K562 (cell line): ENCODE results near the gene FBXO10. TPM values are rescaled to one million over a fixed set of nuclear protein-coding genes. Genes with fewer than 3 reads are reported as not detected.

Experiments
- E2F3 ChIP-seq: fragments of 250-450 bp; sonication (Bioruptor Pico); IDR thresholded peaks from 2 replicates; pipeline ENCODE4 v1.4.0; 2020; ENCODE audit warnings: mild to moderate bottlenecking
- GATAD2A ChIP-seq: fragments of 450-650 bp; IDR thresholded peaks from 2 replicates; pipeline ENCODE4 v1.6.1; 2017
- MGA ChIP-seq: fragments of 450-650 bp; IDR thresholded peaks from 2 replicates; pipeline ENCODE4 v1.6.1; 2016; ENCODE audit warnings: mild to moderate bottlenecking, moderate library complexity
- polyA plus RNA-seq, 8 experiments: library from polyadenylated mRNA; depleted of rRNA in 4 of 8; stranded (reverse) in 5 of 8; unstranded in 3 of 8; fragments of >200 nt; fragmentation: Nextera tagmentation in 2 of 8; fragmentation: Illumina TruSeq in 1 of 8; extraction: Ambion mirVana in 2 of 8; extraction: Trizol in 1 of 8; gene quantifications; 2 replicates each; pipeline versions ENCODE4 v1.2.1 to v1.2.3, GENCODE V29; 2011 to 2014; ENCODE audit warnings: inconsistent platforms in 1 of 8, missing spikeins in 1 of 8
- total RNA-seq, 7 experiments: library from RNA; depleted of rRNA in 6 of 7; stranded (reverse); fragments of >200 nt in 6 of 7; fragmentation: Illumina TruSeq in 2 of 7; extraction: Trizol in 2 of 7; gene quantifications; 2 replicates each; pipeline versions ENCODE4 v1.2.1 to v1.2.3, GENCODE V29; 2011 to 2021; ENCODE audit warnings: low replicate concordance in 1 of 7
- TF ChIP-seq, protein P1 (sequence below): fragments of 450-650 bp; IDR thresholded peaks from 2 replicates; pipeline ENCODE4 v1.6.1; 2016; ENCODE audit warnings: low read depth
- TF ChIP-seq, protein P2 (sequence below): fragments of 250-450 bp; sonication (Bioruptor Pico); IDR thresholded peaks from 2 replicates; pipeline ENCODE4 v1.9.0; 2021; ENCODE audit warnings: mild to moderate bottlenecking

The FBXO10 gene
- total and polyA plus RNA-seq, 9 of the 15 experiments (the other 6 are each of a cell fraction or from before 2014, with no cell fraction given): 0.84 to 9.9 (median 6.0) TPM

DNA sequence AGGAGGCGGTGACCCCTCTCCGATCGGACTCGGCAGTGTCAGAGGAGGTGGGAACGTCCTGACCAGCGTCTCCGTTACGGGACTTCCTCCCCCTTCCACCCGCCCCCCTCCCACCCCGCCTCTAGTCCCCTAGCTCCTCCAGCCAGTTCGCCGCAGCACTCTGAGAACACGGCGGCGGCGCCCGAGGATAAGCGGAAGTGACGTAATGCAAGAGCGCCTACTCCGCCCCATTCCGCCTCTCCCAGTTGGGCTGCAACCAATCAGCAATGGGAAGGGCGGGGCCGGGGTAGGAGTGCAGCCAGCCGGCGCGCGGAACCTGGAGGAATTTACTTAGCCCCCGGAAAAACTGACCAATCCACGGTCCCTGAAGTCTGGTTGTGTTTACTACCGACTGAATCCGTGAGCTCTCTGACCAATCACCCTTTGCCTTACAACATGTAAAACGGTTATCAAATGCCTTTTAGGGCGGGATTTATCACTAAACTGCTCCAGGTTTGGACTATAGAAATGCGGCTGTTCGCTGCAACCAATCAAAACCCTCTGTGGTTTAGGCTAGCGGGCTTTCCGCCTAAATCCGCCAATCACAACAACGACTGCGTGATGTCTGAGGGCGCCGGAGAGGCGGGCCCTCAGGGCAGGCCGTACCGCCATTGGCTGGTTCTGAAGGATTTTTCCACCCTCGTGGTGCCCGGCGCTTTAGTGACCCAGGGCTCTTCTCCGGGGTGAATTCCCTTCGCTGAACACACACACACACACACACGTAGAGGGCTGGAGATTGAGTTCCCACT lies 110.7 kb downstream of the FBXO10 start, which contains the start of gene ZBTB5 (continued):
- TF ChIP-seq, protein P1, sequence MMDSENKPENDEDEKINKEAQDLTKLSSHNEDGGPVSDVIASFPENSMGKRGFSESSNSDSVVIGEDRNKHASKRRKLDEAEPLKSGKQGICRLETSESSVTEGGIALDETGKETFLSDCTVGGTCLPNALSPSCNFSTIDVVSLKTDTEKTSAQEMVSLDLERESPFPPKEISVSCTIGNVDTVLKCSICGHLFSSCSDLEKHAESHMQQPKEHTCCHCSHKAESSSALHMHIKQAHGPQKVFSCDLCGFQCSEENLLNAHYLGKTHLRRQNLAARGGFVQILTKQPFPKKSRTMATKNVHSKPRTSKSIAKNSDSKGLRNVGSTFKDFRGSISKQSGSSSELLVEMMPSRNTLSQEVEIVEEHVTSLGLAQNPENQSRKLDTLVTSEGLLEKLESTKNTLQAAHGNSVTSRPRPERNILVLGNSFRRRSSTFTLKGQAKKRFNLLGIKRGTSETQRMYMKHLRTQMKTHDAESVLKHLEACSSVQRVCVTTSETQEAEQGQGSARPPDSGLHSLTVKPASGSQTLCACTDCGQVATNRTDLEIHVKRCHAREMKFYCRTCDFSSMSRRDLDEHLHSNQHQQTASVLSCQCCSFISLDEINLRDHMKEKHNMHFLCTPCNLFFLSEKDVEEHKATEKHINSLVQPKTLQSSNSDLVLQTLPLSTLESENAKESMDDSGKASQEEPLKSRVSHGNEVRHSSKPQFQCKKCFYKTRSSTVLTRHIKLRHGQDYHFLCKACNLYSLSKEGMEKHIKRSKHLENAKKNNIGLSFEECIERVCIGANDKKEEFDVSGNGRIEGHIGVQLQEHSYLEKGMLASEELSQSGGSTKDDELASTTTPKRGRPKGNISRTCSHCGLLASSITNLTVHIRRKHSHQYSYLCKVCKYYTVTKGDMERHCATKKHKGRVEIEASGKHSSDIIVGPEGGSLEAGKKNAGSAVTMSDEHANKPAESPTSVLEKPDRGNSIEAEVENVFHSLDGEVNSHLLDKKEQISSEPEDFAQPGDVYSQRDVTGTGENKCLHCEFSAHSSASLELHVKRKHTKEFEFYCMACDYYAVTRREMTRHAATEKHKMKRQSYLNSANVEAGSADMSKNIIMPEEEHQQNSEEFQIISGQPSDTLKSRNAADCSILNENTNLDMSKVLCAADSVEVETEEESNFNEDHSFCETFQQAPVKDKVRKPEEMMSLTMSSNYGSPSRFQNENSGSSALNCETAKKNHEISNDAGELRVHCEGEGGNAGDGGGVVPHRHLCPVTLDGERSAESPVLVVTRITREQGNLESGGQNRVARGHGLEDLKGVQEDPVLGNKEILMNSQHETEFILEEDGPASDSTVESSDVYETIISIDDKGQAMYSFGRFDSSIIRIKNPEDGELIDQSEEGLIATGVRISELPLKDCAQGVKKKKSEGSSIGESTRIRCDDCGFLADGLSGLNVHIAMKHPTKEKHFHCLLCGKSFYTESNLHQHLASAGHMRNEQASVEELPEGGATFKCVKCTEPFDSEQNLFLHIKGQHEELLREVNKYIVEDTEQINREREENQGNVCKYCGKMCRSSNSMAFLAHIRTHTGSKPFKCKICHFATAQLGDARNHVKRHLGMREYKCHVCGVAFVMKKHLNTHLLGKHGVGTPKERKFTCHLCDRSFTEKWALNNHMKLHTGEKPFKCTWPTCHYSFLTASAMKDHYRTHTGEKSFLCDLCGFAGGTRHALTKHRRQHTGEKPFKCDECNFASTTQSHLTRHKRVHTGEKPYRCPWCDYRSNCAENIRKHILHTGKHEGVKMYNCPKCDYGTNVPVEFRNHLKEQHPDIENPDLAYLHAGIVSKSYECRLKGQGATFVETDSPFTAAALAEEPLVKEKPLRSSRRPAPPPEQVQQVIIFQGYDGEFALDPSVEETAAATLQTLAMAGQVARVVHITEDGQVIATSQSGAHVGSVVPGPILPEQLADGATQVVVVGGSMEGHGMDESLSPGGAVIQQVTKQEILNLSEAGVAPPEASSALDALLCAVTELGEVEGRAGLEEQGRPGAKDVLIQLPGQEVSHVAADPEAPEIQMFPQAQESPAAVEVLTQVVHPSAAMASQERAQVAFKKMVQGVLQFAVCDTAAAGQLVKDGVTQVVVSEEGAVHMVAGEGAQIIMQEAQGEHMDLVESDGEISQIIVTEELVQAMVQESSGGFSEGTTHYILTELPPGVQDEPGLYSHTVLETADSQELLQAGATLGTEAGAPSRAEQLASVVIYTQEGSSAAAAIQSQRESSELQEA: no peak
- TF ChIP-seq GATAD2A: no peak
- TF ChIP-seq, protein P2, sequence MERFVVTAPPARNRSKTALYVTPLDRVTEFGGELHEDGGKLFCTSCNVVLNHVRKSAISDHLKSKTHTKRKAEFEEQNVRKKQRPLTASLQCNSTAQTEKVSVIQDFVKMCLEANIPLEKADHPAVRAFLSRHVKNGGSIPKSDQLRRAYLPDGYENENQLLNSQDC: peak; percentile 82
- TF ChIP-seq MGA: no peak
- TF ChIP-seq E2F3 (CRISPR knock-in tag): no peak
